K562 (cell line): ENCODE data around the gene AOC1. TPM values are rescaled to one million over a fixed set of nuclear protein-coding genes. Genes with fewer than 3 reads are reported as not detected.

ENCODE experiments used
- HDAC8 ChIP-seq: fragments of 450-650 bp; IDR thresholded peaks from 2 replicates; pipeline ENCODE4 v1.6.1; 2016; ENCODE audit warnings: mild to moderate bottlenecking, missing genetic modification characterization, moderate library complexity, missing compliant biosample characterization
- HNRNPK ChIP-seq: fragments of 200-400 bp; formaldehyde crosslinking; IDR thresholded peaks from one replicate; pipeline ENCODE4 v1.6.1; 2018; ENCODE audit warnings: mild to moderate bottlenecking, low read depth, low read length; ENCODE audit not compliant: poor library complexity, severe bottlenecking
- KDM1A ChIP-seq, 2 experiments: fragments of 450-650 bp; IDR thresholded peaks; 2 replicates each; pipeline ENCODE4 v1.6.1; 2016; ENCODE audit warnings: mild to moderate bottlenecking in 2 of 2
- MEF2A ChIP-seq: IDR thresholded peaks from 2 replicates; pipeline ENCODE4 v1.6.1; 2011; ENCODE audit warnings: low read depth, mild to moderate bottlenecking, low read length, moderate library complexity; ENCODE audit not compliant: control insufficient read depth
- MTA1 ChIP-seq: fragments of 450-650 bp; IDR thresholded peaks from 2 replicates; pipeline ENCODE4 v1.6.1; 2017; ENCODE audit warnings: borderline replicate concordance
- MYBL2 ChIP-seq, 2 experiments: fragments of 450-650 bp in 1 of 2; sonication (generic) in 1 of 2; formaldehyde crosslinking in 1 of 2; IDR thresholded peaks; 2 replicates each; pipeline versions ENCODE4 v1.6.1 to v1.8.1; 2017 to 2022; ENCODE audit warnings: borderline replicate concordance in 1 of 2, inconsistent platforms in 1 of 2, low read depth in 1 of 2, mild to moderate bottlenecking in 1 of 2, missing genetic modification reagents in 1 of 2, moderate library complexity in 1 of 2
- PHF21A ChIP-seq: fragments of 450-650 bp; IDR thresholded peaks from 2 replicates; pipeline ENCODE4 v1.6.1; 2017; ENCODE audit warnings: low read depth, borderline replicate concordance
- TAF1 ChIP-seq: IDR thresholded peaks from 2 replicates; pipeline ENCODE4 v1.6.1; 2011; ENCODE audit warnings: mild to moderate bottlenecking, low read length, moderate library complexity; ENCODE audit not compliant: insufficient read depth, control insufficient read depth, severe bottlenecking; ENCODE audit errors: extremely low read depth
- ZNF324 ChIP-seq: fragments of 250-450 bp; sonication (Bioruptor Pico); IDR thresholded peaks from 2 replicates; pipeline ENCODE4 v1.4.0; 2020; ENCODE audit warnings: mild to moderate bottlenecking
- ZNF589 ChIP-seq: fragments of 200-800 bp; sonication (Bioruptor generic); IDR thresholded peaks from 2 replicates; pipeline ENCODE4 v1.6.1; 2016; ENCODE audit warnings: low read depth, missing genetic modification characterization, missing compliant biosample characterization
- polyA plus RNA-seq, 8 experiments: library from polyadenylated mRNA; depleted of rRNA in 4 of 8; stranded (reverse) in 5 of 8; unstranded in 3 of 8; fragments of >200 nt; fragmentation: Nextera tagmentation in 2 of 8; fragmentation: Illumina TruSeq in 1 of 8; extraction: Ambion mirVana in 2 of 8; extraction: Trizol in 1 of 8; gene quantifications; 2 replicates each; pipeline versions ENCODE4 v1.2.1 to v1.2.3, GENCODE V29; 2011 to 2014; ENCODE audit warnings: inconsistent platforms in 1 of 8, missing spikeins in 1 of 8
- total RNA-seq, 7 experiments: library from RNA; depleted of rRNA in 6 of 7; stranded (reverse); fragments of >200 nt in 6 of 7; fragmentation: Illumina TruSeq in 2 of 7; extraction: Trizol in 2 of 7; gene quantifications; 2 replicates each; pipeline versions ENCODE4 v1.2.1 to v1.2.3, GENCODE V29; 2011 to 2021; ENCODE audit warnings: low replicate concordance in 1 of 7
- TF ChIP-seq, protein P1 (sequence below), 3 experiments: fragments of 200-800 bp in 1 of 3; sonication (Bioruptor generic) in 1 of 3; sonication (generic) in 1 of 3; formaldehyde crosslinking in 1 of 3; IDR thresholded peaks; 2 replicates each; pipeline versions ENCODE4 v1.6.1 to v1.8.0; 2016 to 2022; ENCODE audit warnings: mild to moderate bottlenecking in 2 of 3, missing compliant biosample characterization in 2 of 3, missing genetic modification characterization in 2 of 3, missing genetic modification reagents in 1 of 3
- TF ChIP-seq, protein P2 (sequence below): sonication (generic); formaldehyde crosslinking; IDR thresholded peaks from 2 replicates; pipeline ENCODE4 v1.9.0; 2022; ENCODE audit warnings: mild to moderate bottlenecking, missing genetic modification reagents
- TF ChIP-seq, protein P3 (sequence below): fragments of 450-650 bp; IDR thresholded peaks from 2 replicates; pipeline ENCODE4 v1.6.1; 2017; ENCODE audit warnings: antibody characterized with exemption, mild to moderate bottlenecking

Gene AOC1
- total and polyA plus RNA-seq, 9 of the 15 experiments (the other 6 are each of a cell fraction or from before 2014, with no cell fraction given) = not detected

DNA sequence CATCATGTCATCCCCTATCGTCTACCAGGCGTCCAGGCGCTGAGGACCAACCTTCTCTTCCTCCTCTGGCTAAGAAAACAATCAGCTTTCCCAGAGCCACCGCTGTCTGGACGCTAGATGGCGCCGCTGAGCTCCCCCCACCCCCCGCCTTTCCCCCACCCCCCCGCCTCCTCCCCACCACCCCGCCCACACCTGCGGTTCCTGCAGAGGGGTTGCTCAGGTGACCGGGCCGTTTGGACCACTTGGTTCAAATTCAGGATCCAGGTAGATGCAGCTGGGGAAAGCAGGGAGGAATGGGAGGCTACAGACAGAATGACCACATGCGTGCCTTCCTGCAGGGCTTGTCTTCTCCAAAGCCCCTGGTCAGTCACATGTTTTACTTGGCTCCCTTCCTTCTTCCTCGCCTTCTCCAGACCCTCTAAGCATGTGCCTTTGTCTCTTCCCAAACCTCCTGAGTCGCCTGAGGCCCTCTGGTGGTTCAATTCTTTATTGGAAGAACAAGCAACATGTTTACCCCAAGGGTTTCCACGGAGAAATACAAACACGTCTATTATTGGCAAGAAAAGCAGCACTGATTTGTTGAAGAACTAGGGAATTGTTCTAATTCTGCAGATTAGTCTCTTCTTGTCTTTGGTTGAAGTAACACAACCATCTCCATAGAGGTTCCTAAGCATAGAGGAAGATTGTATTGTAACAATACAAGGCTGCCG, 24.7 kb downstream of the AOC1 start (continued):
- TF ChIP-seq, protein P1, sequence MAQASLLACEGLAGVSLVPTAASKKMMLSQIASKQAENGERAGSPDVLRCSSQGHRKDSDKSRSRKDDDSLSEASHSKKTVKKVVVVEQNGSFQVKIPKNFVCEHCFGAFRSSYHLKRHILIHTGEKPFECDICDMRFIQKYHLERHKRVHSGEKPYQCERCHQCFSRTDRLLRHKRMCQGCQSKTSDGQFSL (CRISPR knock-in tag; IDR thresholded peaks at IDR 0.05) = peak; percentile 86
- TF ChIP-seq, protein P1 (tag; IDR thresholded peaks at IDR 0.05) = peak in 1 of 2 experiments; percentile 94; a peak in 2 of 4 replicates
- TF ChIP-seq HDAC8 (no peak), ZNF589 (CRISPR knock-in tag) (no peak), TAF1 (no peak), KDM1A (IDR thresholded peaks at IDR 0.05) (peak; percentile 22 to 36; a peak in 2 of 4 replicates), MTA1 (peak; percentile 37; the same call in 1 of the 2 replicates), MEF2A (0 out of 2 replicates have a peak, but pooled peaks have one; percentile 32), PHF21A (peak; percentile 52; the same call in 1 of the 2 replicates), HNRNPK (peak; percentile 84), ZNF324 (CRISPR knock-in tag) (0 out of 2 replicates have a peak, but pooled peaks have one; percentile 9), MYBL2 (IDR thresholded peaks at IDR 0.05; ENCODE audit: low read depth) (peak; percentile 57; the same call in 1 of the 2 replicates), MYBL2 (CRISPR knock-in tag; IDR thresholded peaks at IDR 0.05; ENCODE audit: borderline replicate concordance) (no peak)
- TF ChIP-seq, protein P2, sequence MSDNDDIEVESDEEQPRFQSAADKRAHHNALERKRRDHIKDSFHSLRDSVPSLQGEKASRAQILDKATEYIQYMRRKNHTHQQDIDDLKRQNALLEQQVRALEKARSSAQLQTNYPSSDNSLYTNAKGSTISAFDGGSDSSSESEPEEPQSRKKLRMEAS (CRISPR knock-in tag) = peak; percentile 56
- TF ChIP-seq, protein P3, sequence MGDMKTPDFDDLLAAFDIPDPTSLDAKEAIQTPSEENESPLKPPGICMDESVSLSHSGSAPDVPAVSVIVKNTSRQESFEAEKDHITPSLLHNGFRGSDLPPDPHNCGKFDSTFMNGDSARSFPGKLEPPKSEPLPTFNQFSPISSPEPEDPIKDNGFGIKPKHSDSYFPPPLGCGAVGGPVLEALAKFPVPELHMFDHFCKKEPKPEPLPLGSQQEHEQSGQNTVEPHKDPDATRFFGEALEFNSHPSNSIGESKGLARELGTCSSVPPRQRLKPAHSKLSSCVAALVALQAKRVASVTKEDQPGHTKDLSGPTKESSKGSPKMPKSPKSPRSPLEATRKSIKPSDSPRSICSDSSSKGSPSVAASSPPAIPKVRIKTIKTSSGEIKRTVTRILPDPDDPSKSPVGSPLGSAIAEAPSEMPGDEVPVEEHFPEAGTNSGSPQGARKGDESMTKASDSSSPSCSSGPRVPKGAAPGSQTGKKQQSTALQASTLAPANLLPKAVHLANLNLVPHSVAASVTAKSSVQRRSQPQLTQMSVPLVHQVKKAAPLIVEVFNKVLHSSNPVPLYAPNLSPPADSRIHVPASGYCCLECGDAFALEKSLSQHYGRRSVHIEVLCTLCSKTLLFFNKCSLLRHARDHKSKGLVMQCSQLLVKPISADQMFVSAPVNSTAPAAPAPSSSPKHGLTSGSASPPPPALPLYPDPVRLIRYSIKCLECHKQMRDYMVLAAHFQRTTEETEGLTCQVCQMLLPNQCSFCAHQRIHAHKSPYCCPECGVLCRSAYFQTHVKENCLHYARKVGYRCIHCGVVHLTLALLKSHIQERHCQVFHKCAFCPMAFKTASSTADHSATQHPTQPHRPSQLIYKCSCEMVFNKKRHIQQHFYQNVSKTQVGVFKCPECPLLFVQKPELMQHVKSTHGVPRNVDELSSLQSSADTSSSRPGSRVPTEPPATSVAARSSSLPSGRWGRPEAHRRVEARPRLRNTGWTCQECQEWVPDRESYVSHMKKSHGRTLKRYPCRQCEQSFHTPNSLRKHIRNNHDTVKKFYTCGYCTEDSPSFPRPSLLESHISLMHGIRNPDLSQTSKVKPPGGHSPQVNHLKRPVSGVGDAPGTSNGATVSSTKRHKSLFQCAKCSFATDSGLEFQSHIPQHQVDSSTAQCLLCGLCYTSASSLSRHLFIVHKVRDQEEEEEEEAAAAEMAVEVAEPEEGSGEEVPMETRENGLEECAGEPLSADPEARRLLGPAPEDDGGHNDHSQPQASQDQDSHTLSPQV = no peak
